ENCODE measurements around the gene ADGRG6.
"Not testable (repeated sequence)": the region's sequence is repeated elsewhere in the genome, so short reads cannot be mapped to it uniquely, and the experiment has no call there.

The ADGRG6 gene

GRCh38 chr6:142452993-142453392, 151.2 kb downstream of the ADGRG6 start:
- Histone ChIP-seq H3K36me3 (ENCODE audit: low read length) (no peaks in the 10 kb centered on the region), H3K27me3 (ENCODE audit: low read length) (no peaks in the 10 kb centered on the region), H3K79me2 (ENCODE audit: insufficient read depth, low read length) (no peaks in the 10 kb centered on the region), H3K9me2 (replicated peaks; ENCODE audit: insufficient read depth, low read length) (no peaks in the 10 kb centered on the region; the same call in 1 of the 2 replicates), H3K4me2 (ENCODE audit: low read depth, low read length, poor library complexity, severe bottlenecking) (no peak overlapping the region), H3K9me3 (ENCODE audit: insufficient read depth, low read length) (no peaks in the 10 kb centered on the region), H3K4me3 (ENCODE audit: insufficient read depth, low read length, poor library complexity, severe bottlenecking) (no peak overlapping the region), H3K27ac (ENCODE audit: low read depth, low read length) (no peak overlapping the region), H4K20me1 (ENCODE audit: low read depth, low read length) (no peaks in the 10 kb centered on the region), H3K9ac (ENCODE audit: low read length) (no peak overlapping the region), H2AFZ (ENCODE audit: low read depth, low read length, severe bottlenecking) (no peak overlapping the region), H3F3A (ENCODE audit: insufficient read depth) (no peaks in the 10 kb centered on the region)
- TF ChIP-seq CTCF (IDR thresholded peaks at IDR 0.05; ENCODE audit: insufficient read depth, low read length, poor library complexity, severe bottlenecking) = no peak

GRCh38 chr6:142454196-142454595, 152.4 kb downstream of the ADGRG6 start:
- H3K4me2 ChIP-seq (ENCODE audit: low read depth, low read length, poor library complexity, severe bottlenecking); H3K27ac ChIP-seq (ENCODE audit: low read depth, low read length); H3F3A ChIP-seq (ENCODE audit: insufficient read depth); H3K79me2 ChIP-seq (ENCODE audit: insufficient read depth, low read length); H3K27me3 ChIP-seq (ENCODE audit: low read length); H3K4me3 ChIP-seq (ENCODE audit: insufficient read depth, low read length, poor library complexity, severe bottlenecking); H2AFZ ChIP-seq (ENCODE audit: low read depth, low read length, severe bottlenecking); H3K9me2 ChIP-seq (replicated peaks; ENCODE audit: insufficient read depth, low read length); H3K9ac ChIP-seq (ENCODE audit: low read length); H3K36me3 ChIP-seq (ENCODE audit: low read length); H3K9me3 ChIP-seq (ENCODE audit: insufficient read depth, low read length); H4K20me1 ChIP-seq (ENCODE audit: low read depth, low read length): not testable (repeated sequence)

- not testable (repeated sequence) for H3K27ac ChIP-seq (ENCODE audit: low read depth, low read length); H3K9me2 ChIP-seq (replicated peaks; ENCODE audit: insufficient read depth, low read length)
Measured at GRCh38 chr6:142454848-142455247, 153.0 kb downstream of the ADGRG6 start.

GRCh38 chr6:142455957-142456589, 154.3 kb downstream of the ADGRG6 start:
- Histone ChIP-seq H3F3A (ENCODE audit: insufficient read depth) (no peaks in the 10 kb centered on the region), H3K36me3 (ENCODE audit: low read length) (no peaks in the 10 kb centered on the region), H3K27ac (ENCODE audit: low read depth, low read length) (no peak overlapping the region), H4K20me1 (ENCODE audit: low read depth, low read length) (no peaks in the 10 kb centered on the region), H3K4me2 (ENCODE audit: low read depth, low read length, poor library complexity, severe bottlenecking) (no peak overlapping the region), H3K9me2 (replicated peaks; ENCODE audit: insufficient read depth, low read length) (no peaks in the 10 kb centered on the region; the same call in 1 of the 2 replicates), H2AFZ (ENCODE audit: low read depth, low read length, severe bottlenecking) (no peak overlapping the region), H3K79me2 (ENCODE audit: insufficient read depth, low read length) (no peaks in the 10 kb centered on the region), H3K9ac (ENCODE audit: low read length) (no peak overlapping the region), H3K9me3 (ENCODE audit: insufficient read depth, low read length) (no peaks in the 10 kb centered on the region), H3K4me3 (ENCODE audit: insufficient read depth, low read length, poor library complexity, severe bottlenecking) (no peak overlapping the region), H3K27me3 (ENCODE audit: low read length) (no peaks in the 10 kb centered on the region)
- TF ChIP-seq CTCF (IDR thresholded peaks at IDR 0.05; ENCODE audit: insufficient read depth, low read length, poor library complexity, severe bottlenecking) (no peak), EZH2phosphoT487 (conservative IDR thresholded peaks at IDR 0.05; ENCODE audit: low read length) (no peak)

More at GRCh38 chr6:142454848-142455247, 153.0 kb downstream of the ADGRG6 start:
- H3K9ac ChIP-seq (ENCODE audit: low read length); H3K9me3 ChIP-seq (ENCODE audit: insufficient read depth, low read length); H3K4me2 ChIP-seq (ENCODE audit: low read depth, low read length, poor library complexity, severe bottlenecking); H4K20me1 ChIP-seq (ENCODE audit: low read depth, low read length); H3F3A ChIP-seq (ENCODE audit: insufficient read depth); H3K79me2 ChIP-seq (ENCODE audit: insufficient read depth, low read length); H2AFZ ChIP-seq (ENCODE audit: low read depth, low read length, severe bottlenecking); H3K27me3 ChIP-seq (ENCODE audit: low read length); H3K36me3 ChIP-seq (ENCODE audit: low read length); H3K4me3 ChIP-seq (ENCODE audit: insufficient read depth, low read length, poor library complexity, severe bottlenecking): not testable (repeated sequence)
